Panc1 (cell line): ENCODE data around the gene SAMD14.

ENCODE experiments used
- CTCF ChIP-seq: fragments of 450-650 bp; IDR thresholded peaks from 2 replicates; pipeline ENCODE4 v1.5.1; 2017; ENCODE audit warnings: mild to moderate bottlenecking
- POLR2AphosphoS5 ChIP-seq: IDR thresholded peaks from 2 replicates; pipeline ENCODE4 v1.6.1; 2012; ENCODE audit warnings: mild to moderate bottlenecking, low read depth, low read length, moderate library complexity

GRCh38 chr17:50114849-50115357 lies 15.1 kb downstream of the SAMD14 start:
- TF ChIP-seq CTCF (peak; percentile 91), POLR2AphosphoS5 (no peak)
